GM19193 (cell line): ENCODE measurements around the gene TOMT.

ENCODE experiments used
- POLR2A ChIP-seq: IDR thresholded peaks from 4 replicates; pipeline ENCODE4 v1.6.1; 2011; ENCODE audit not compliant: insufficient read depth, insufficient read length; ENCODE audit errors: extremely low read depth

Gene TOMT

GRCh38 chr11:72105888-72106287 lies at the start of gene TOMT:
Gene TOMT, plus strand, starts transcription at chr11:72105924. Its CDS starts 28 bp downstream, at chr11:72105952.
- no peak for TF ChIP-seq POLR2A

GRCh38 chr11:72058416-72059034 lies 47.2 kb upstream of the TOMT start:
- TF ChIP-seq POLR2A = no peak

- TF ChIP-seq POLR2A = no peak
Measured at GRCh38 chr11:72061739-72062396, 43.9 kb upstream of the TOMT start.

- TF ChIP-seq POLR2A = no peak
Measured at GRCh38 chr11:72066855-72067254, 38.9 kb upstream of the TOMT start.

GRCh38 chr11:72067266-72067665 lies 38.5 kb upstream of the TOMT start:
- TF ChIP-seq POLR2A = no peak

GRCh38 chr11:72067676-72068075 lies 38.0 kb upstream of the TOMT start:
- TF ChIP-seq POLR2A = no peak

- no peak for TF ChIP-seq POLR2A
Measured at GRCh38 chr11:72069200-72069599, 36.5 kb upstream of the TOMT start.

- TF ChIP-seq POLR2A = no peak
Measured at GRCh38 chr11:72069787-72070251, 35.9 kb upstream of the TOMT start.

- TF ChIP-seq POLR2A = no peak
Measured at GRCh38 chr11:72070491-72070890, 35.2 kb upstream of the TOMT start.

- TF ChIP-seq POLR2A = no peak
Measured at GRCh38 chr11:72072348-72072747, 33.4 kb upstream of the TOMT start.

GRCh38 chr11:72075109-72075508 lies 30.6 kb upstream of the TOMT start:
- no peak for TF ChIP-seq POLR2A

- TF ChIP-seq POLR2A = no peak
Measured at GRCh38 chr11:72075756-72076155, 30.0 kb upstream of the TOMT start.

- no peak for TF ChIP-seq POLR2A
Measured at GRCh38 chr11:72078477-72078876, 27.2 kb upstream of the TOMT start.

- no peak for TF ChIP-seq POLR2A
Measured at GRCh38 chr11:72079819-72080325, 25.9 kb upstream of the TOMT start.

- peak; percentile 82 for TF ChIP-seq POLR2A
Measured at GRCh38 chr11:72080326-72081183, 25.2 kb upstream of the TOMT start, which contains the start of the genes LRRC51 and NUMA1. Gene LRRC51, plus strand, starts transcription at chr11:72080850. Its CDS starts 8,234 bp downstream, at chr11:72089084. Gene NUMA1, minus strand, starts transcription at chr11:72080542. Its CDS starts 44,599 bp downstream, at chr11:72035943.
